Endodermal cell (in vitro differentiated cells): ENCODE measurements around the gene SEMA4A. TPM values are rescaled to one million over a fixed set of nuclear protein-coding genes. Genes with fewer than 3 reads are reported as not detected.

Source experiments
- DNase-seq: peaks from one replicate; pipeline ENCODE4 v3.0.0-alpha.2; 2017
- H3K27ac ChIP-seq: 2 replicates; pipeline ENCODE4 v1.5.1; 2013; ENCODE audit warnings: mild to moderate bottlenecking, low read depth, low read length, moderate library complexity
- H3K27me3 ChIP-seq: 2 replicates; pipeline ENCODE4 v1.6.1; 2013; ENCODE audit warnings: mild to moderate bottlenecking, low read length, moderate library complexity; ENCODE audit not compliant: insufficient read depth, control insufficient read depth, poor library complexity, severe bottlenecking
- H3K36me3 ChIP-seq: 2 replicates; pipeline ENCODE4 v1.7.0; 2013; ENCODE audit warnings: mild to moderate bottlenecking, low read length, moderate library complexity; ENCODE audit not compliant: control insufficient read depth, insufficient read depth
- H3K4me1 ChIP-seq: one replicate; pipeline ENCODE4 v1.7.0; 2013; ENCODE audit warnings: low read length; ENCODE audit not compliant: control insufficient read depth, insufficient read depth
- H3K4me3 ChIP-seq: 2 replicates; pipeline ENCODE4 v1.5.1; 2013; ENCODE audit warnings: mild to moderate bottlenecking, low read length, moderate library complexity
- H3K9ac ChIP-seq: 2 replicates; pipeline ENCODE4 v1.6.1; 2013; ENCODE audit warnings: mild to moderate bottlenecking, low read length, moderate library complexity; ENCODE audit not compliant: poor library complexity, severe bottlenecking; ENCODE audit errors: extremely low read depth
- H3K9me3 ChIP-seq: 2 replicates; pipeline ENCODE4 v1.6.1; 2013; ENCODE audit warnings: mild to moderate bottlenecking, low read length, moderate library complexity; ENCODE audit not compliant: control insufficient read depth
- H3K27ac Mint-ChIP-seq: 2 replicates; pipeline ENCODE4 v1.8.0; 2020; ENCODE audit warnings: mixed read lengths
- H3K27me3 Mint-ChIP-seq: 2 replicates; pipeline ENCODE4 v1.8.0; 2021; ENCODE audit warnings: mild to moderate bottlenecking, mixed read lengths; ENCODE audit not compliant: insufficient read depth
- H3K36me3 Mint-ChIP-seq: 2 replicates; pipeline ENCODE4 v1.8.0; 2020; ENCODE audit warnings: low read depth, mixed read lengths
- H3K4me1 Mint-ChIP-seq: 2 replicates; pipeline ENCODE4 v1.8.0; 2020; ENCODE audit warnings: mixed read lengths
- H3K4me3 Mint-ChIP-seq: 2 replicates; pipeline ENCODE4 v1.8.0; 2020; ENCODE audit warnings: mild to moderate bottlenecking, moderate library complexity, mixed read lengths
- H3K9me3 Mint-ChIP-seq: 2 replicates; pipeline ENCODE4 v1.8.0; 2020; ENCODE audit warnings: mild to moderate bottlenecking, mixed read lengths
- WGBS, 2 experiments: methylation state at CpG; one replicate each; pipeline versions ENCODE4 v1.1.5 to v1.1.7; 2013; ENCODE audit warnings: missing lambda C conversion rate in 2 of 2, mixed read lengths in 1 of 2; ENCODE audit not compliant: insufficient coverage in 1 of 2, insufficient read length in 1 of 2; 5-methylcytosine and 5-hydroxymethylcytosine counted together
- total RNA-seq, 2 donors: library from RNA; stranded (reverse); fragmentation: NEBNext Ultra II Directional in 1 of 2; extraction: Animal tissue kit (Norgen Biotek cat#: 25700) in 1 of 2; gene quantifications; 2 replicates in 1 of 2; 3 replicates in 1 of 2; pipeline ENCODE4 v1.2.1, GENCODE V29; 2021
- TF ChIP-seq, protein P1 (sequence below): fragments of 200-600 bp; sonication (generic); conservative IDR thresholded peaks from 2 replicates; pipeline ENCODE4 v1.5.0; 2021; ENCODE audit warnings: antibody characterized with exemption, mild to moderate bottlenecking

SEMA4A gene
- total RNA-seq, 2 donors from 2014 or later, result 6.4 to 10.3 TPM

DNA sequence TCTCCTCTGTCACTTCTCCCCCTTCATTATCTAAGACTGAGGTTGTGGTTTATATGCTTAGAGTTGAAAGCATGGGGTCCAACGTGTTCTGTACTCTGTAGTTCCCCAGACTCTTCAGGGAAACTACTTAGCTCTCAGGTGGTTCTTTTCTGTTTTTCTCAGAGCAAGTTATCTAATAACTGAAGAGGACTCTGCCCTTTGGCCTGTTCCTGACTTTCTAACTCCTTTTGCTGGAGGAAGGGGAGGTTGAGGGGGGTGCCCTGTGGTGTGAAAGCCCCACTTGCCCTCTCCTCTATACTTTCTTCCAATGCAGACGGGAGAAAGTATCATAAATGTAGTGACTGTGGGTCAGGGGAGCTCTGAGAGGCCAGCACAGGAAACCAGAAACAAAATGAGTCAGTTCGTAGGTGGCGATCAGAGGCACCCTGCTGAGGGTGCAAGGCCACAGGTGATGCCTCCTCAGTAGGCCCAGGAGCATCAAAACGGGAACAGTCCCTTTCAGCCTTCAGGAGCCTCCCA is 45.5 kb downstream of the SEMA4A start:
- Mint-ChIP-seq H3K4me1 (peaks cover 28% of the 10 kb centered on the region), H3K27me3 (no peaks in the 10 kb centered on the region), H3K27ac (peak overlapping the region; percentile 41), H3K36me3 (peaks cover 37% of the 10 kb centered on the region), H3K9me3 (no peaks in the 10 kb centered on the region), H3K4me3 (no peak overlapping the region)
- no peaks in the 10 kb centered on the region for H3K27me3 ChIP-seq
- WGBS, 2 experiments, result 86 to 90% methylated on average over 3 to 5 of the region's 5 CpGs
- H3K9ac ChIP-seq, result no peak overlapping the region
- H3K4me3 ChIP-seq, result no peak overlapping the region
- H3K36me3 ChIP-seq, result peaks cover 61% of the 10 kb centered on the region
- peaks cover 8% of the 10 kb centered on the region for H3K4me1 ChIP-seq
- no peak for DNase-seq
- TF ChIP-seq, protein P1, sequence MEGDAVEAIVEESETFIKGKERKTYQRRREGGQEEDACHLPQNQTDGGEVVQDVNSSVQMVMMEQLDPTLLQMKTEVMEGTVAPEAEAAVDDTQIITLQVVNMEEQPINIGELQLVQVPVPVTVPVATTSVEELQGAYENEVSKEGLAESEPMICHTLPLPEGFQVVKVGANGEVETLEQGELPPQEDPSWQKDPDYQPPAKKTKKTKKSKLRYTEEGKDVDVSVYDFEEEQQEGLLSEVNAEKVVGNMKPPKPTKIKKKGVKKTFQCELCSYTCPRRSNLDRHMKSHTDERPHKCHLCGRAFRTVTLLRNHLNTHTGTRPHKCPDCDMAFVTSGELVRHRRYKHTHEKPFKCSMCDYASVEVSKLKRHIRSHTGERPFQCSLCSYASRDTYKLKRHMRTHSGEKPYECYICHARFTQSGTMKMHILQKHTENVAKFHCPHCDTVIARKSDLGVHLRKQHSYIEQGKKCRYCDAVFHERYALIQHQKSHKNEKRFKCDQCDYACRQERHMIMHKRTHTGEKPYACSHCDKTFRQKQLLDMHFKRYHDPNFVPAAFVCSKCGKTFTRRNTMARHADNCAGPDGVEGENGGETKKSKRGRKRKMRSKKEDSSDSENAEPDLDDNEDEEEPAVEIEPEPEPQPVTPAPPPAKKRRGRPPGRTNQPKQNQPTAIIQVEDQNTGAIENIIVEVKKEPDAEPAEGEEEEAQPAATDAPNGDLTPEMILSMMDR, result no peak
- no peak overlapping the region for H3K27ac ChIP-seq
- H3K9me3 ChIP-seq, result no peaks in the 10 kb centered on the region

DNA sequence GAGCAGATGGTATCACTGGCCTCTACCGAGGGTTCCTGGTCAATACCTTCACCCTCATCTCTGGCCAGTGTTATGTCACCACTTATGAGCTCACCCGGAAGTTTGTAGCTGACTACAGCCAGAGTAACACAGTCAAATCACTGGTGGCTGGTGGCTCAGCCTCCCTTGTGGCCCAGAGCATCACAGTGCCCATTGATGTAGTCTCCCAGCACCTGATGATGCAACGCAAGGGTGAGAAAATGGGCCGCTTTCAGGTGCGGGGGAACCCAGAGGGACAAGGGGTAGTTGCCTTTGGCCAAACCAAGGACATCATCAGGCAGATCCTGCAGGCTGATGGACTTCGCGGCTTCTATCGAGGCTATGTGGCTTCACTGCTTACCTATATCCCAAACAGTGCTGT is 46.7 kb downstream of the SEMA4A start:
- Histone ChIP-seq H3K9ac (no peak overlapping the region), H3K4me3 (no peak overlapping the region), H3K27ac (no peak overlapping the region), H3K9me3 (no peaks in the 10 kb centered on the region), H3K4me1 (peaks cover 8% of the 10 kb centered on the region), H3K27me3 (no peaks in the 10 kb centered on the region), H3K36me3 (peaks cover 61% of the 10 kb centered on the region)
- H3K4me1 Mint-ChIP-seq, result peaks cover 21% of the 10 kb centered on the region
- no peak for DNase-seq
- no peak overlapping the region for H3K27ac Mint-ChIP-seq
- TF ChIP-seq, protein P1, result no peak
- H3K4me3 Mint-ChIP-seq, result no peak overlapping the region
- H3K9me3 Mint-ChIP-seq, result no peaks in the 10 kb centered on the region
- H3K27me3 Mint-ChIP-seq, result no peaks in the 10 kb centered on the region
- H3K36me3 Mint-ChIP-seq, result peaks cover 42% of the 10 kb centered on the region
- 96 to 100% methylated on average over 4 to 8 of the region's 8 CpGs for WGBS, 2 experiments

DNA sequence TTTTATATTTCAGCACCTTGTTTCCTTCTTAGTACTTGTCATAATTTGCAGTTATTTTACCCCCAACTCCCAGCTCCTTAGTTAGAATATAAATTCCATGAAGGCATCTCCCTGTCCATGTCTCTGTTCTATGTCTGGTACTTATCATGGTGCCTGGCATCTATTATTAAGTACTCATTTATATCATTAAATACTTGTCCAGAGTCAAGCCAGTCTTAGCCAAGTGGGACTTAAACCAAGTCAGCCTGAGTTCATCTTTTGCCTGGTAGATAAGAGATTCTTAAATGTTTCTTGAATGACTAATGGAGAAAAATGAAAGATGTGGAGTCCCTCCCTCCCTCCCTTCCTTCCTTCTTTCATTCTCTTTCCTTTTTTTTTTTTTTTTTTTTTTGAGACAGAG is 49.9 kb downstream of the SEMA4A start:
- Histone ChIP-seq H3K9me3 (no peaks in the 10 kb centered on the region), H3K27ac (no peak overlapping the region), H3K9ac (no peak overlapping the region), H3K4me3 (no peak overlapping the region), H3K4me1 (no peaks in the 10 kb centered on the region), H3K27me3 (no peaks in the 10 kb centered on the region), H3K36me3 (peaks cover 54% of the 10 kb centered on the region)
- H3K9me3 Mint-ChIP-seq, result no peaks in the 10 kb centered on the region
- H3K4me3 Mint-ChIP-seq, result no peak overlapping the region
- TF ChIP-seq, protein P1, result no peak
- H3K36me3 Mint-ChIP-seq, result peaks cover 42% of the 10 kb centered on the region
- H3K27me3 Mint-ChIP-seq, result no peaks in the 10 kb centered on the region
- DNase-seq, result no peak
- no peak overlapping the region for H3K27ac Mint-ChIP-seq
- peaks cover 6% of the 10 kb centered on the region for H3K4me1 Mint-ChIP-seq
